CD4-positive, alpha-beta T cell treated with Interleukin-6 at 100 ng/mL for 8 hours (primary cell): ENCODE results near the gene MPRIP.
"Not testable (repeated sequence)": the region's sequence is repeated elsewhere in the genome, so short reads cannot be mapped to it uniquely, and the experiment has no call there.

ENCODE experiments used
- DNase-seq: peaks from one replicate; pipeline ENCODE4 v3.0.0-alpha.2; 2020; ENCODE audit warnings: mixed read lengths, low spot score

The MPRIP gene

GRCh38 chr17:17011043-17011907, 31.0 kb upstream of the MPRIP start:
- not testable (repeated sequence) for DNase-seq

- DNase-seq: not testable (repeated sequence)
Measured at GRCh38 chr17:17013828-17014747, 28.2 kb upstream of the MPRIP start.

GRCh38 chr17:17014748-17015124, 27.5 kb upstream of the MPRIP start:
- not testable (repeated sequence) for DNase-seq

GRCh38 chr17:17015230-17015629, 27.0 kb upstream of the MPRIP start:
- no peak for DNase-seq

- peak; percentile 42 for DNase-seq
Measured at GRCh38 chr17:17016199-17017197, 25.8 kb upstream of the MPRIP start.

- DNase-seq: no peak
Measured at GRCh38 chr17:17017343-17018014, 24.8 kb upstream of the MPRIP start.

- no peak for DNase-seq
Measured at GRCh38 chr17:17018021-17018441, 24.2 kb upstream of the MPRIP start.

GRCh38 chr17:17018612-17019429, 23.4 kb upstream of the MPRIP start:
- DNase-seq: no peak

GRCh38 chr17:17019430-17019762, 22.9 kb upstream of the MPRIP start:
- no peak for DNase-seq

GRCh38 chr17:17019891-17020456, 22.3 kb upstream of the MPRIP start:
- no peak for DNase-seq

- no peak for DNase-seq
Measured at GRCh38 chr17:17020821-17021193, 21.4 kb upstream of the MPRIP start.

- no peak for DNase-seq
Measured at GRCh38 chr17:17021194-17021863, 20.9 kb upstream of the MPRIP start.

GRCh38 chr17:17022011-17022410, 20.2 kb upstream of the MPRIP start:
- no peak for DNase-seq

- no peak for DNase-seq
Measured at GRCh38 chr17:17022456-17022855, 19.8 kb upstream of the MPRIP start.

- no peak for DNase-seq
Measured at GRCh38 chr17:17024778-17025300, 17.4 kb upstream of the MPRIP start.

GRCh38 chr17:17025621-17026020, 16.6 kb upstream of the MPRIP start:
- no peak for DNase-seq

GRCh38 chr17:17026163-17026562, 16.1 kb upstream of the MPRIP start:
- DNase-seq: no peak

GRCh38 chr17:17027442-17028058, 14.7 kb upstream of the MPRIP start:
- DNase-seq: no peak
